ENCODE results near the gene C3orf20. TPM values are rescaled to one million over a fixed set of nuclear protein-coding genes. Genes with fewer than 3 reads are reported as not detected.

Gene C3orf20
- total and polyA plus RNA-seq, 9 of the 15 experiments (the other 6 are each of a cell fraction or from before 2014, with no cell fraction given) = 0.04 TPM; not detected in 8

DNA sequence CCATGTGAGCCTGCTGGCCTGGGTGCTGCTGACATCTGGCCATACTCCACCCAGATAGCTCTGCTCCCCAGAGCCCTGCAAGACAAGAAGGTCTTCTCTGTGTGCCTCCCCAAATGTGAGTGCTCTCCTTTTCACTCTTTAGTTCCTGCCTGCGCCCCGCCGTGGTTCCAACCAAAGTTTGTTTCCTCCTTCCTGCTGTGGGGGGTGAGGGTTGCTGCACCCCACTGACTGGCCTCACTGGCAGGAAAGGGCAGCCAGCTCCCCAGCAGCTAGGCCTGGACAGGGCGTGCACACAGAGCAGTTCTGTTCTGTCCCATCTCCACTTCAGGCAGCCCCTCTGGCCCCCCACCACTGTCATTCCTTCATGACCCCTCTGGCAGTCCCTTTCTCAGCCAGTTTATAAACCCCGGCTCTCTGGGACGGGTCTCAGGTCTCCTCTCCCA lies 28.8 kb upstream of the C3orf20 start (continued):
- TF ChIP-seq, protein P1, sequence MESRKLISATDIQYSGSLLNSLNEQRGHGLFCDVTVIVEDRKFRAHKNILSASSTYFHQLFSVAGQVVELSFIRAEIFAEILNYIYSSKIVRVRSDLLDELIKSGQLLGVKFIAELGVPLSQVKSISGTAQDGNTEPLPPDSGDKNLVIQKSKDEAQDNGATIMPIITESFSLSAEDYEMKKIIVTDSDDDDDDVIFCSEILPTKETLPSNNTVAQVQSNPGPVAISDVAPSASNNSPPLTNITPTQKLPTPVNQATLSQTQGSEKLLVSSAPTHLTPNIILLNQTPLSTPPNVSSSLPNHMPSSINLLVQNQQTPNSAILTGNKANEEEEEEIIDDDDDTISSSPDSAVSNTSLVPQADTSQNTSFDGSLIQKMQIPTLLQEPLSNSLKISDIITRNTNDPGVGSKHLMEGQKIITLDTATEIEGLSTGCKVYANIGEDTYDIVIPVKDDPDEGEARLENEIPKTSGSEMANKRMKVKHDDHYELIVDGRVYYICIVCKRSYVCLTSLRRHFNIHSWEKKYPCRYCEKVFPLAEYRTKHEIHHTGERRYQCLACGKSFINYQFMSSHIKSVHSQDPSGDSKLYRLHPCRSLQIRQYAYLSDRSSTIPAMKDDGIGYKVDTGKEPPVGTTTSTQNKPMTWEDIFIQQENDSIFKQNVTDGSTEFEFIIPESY (CRISPR knock-in tag; IDR thresholded peaks at IDR 0.05) = no peak
- TF ChIP-seq ZNF76 (CRISPR knock-in tag; IDR thresholded peaks at IDR 0.05; ENCODE audit: borderline replicate concordance) (0 out of 2 replicates have a peak, but pooled peaks have one; percentile 49), YY1 (IDR thresholded peaks at IDR 0.05; ENCODE audit: borderline replicate concordance in 1 of 3, control insufficient read depth in 1 of 3, extremely low read depth in 1 of 3, insufficient read depth in 3 of 3, insufficient read length in 1 of 3, insufficient replicate concordance in 2 of 3, low read depth in 1 of 3, low read length in 2 of 3) (no peak), ARHGAP35 (IDR thresholded peaks at IDR 0.05; ENCODE audit: partially characterized antibody) (no peak), DIDO1 (tag; IDR thresholded peaks at IDR 0.05; ENCODE audit: low read depth) (peak; percentile 47; the same call in 1 of the 2 replicates), ZNF133 (CRISPR knock-in tag; IDR thresholded peaks at IDR 0.05) (peak; percentile 29; the same call in 1 of the 2 replicates), CEBPB (tag; IDR thresholded peaks at IDR 0.05) (no peak), ZNF224 (CRISPR knock-in tag; IDR thresholded peaks at IDR 0.05) (no peak), ZSCAN32 (CRISPR knock-in tag; IDR thresholded peaks at IDR 0.05) (0 out of 2 replicates have a peak, but pooled peaks have one; percentile 32), ZNF347 (CRISPR knock-in tag; IDR thresholded peaks at IDR 0.05; ENCODE audit: low read depth) (0 out of 2 replicates have a peak, but pooled peaks have one; percentile 43), NFXL1 (CRISPR knock-in tag; IDR thresholded peaks at IDR 0.05) (peak; percentile 80), CREB3 (tag; conservative IDR thresholded peaks at IDR 0.05; ENCODE audit: low read depth) (peak; percentile 14; the same call in 1 of the 2 replicates), NR2F6 (CRISPR knock-in tag; IDR thresholded peaks at IDR 0.05) (peak; percentile 50; the same call in 1 of the 2 replicates), MAZ (CRISPR knock-in tag; conservative IDR thresholded peaks at IDR 0.05 in 1 of 2, IDR thresholded peaks at IDR 0.05 in 1 of 2) (0 out of 4 replicates have a peak, but pooled peaks of 1 of the 2 experiments have one; percentile 40), ZBTB9 (CRISPR knock-in tag; IDR thresholded peaks at IDR 0.05) (peak; percentile 48; the same call in 1 of the 2 replicates), ZNF324 (CRISPR knock-in tag; IDR thresholded peaks at IDR 0.05) (no peak), THAP12 (CRISPR knock-in tag; IDR thresholded peaks at IDR 0.05) (no peak), KDM2B (CRISPR knock-in tag; IDR thresholded peaks at IDR 0.05) (no peak), BCL6 (CRISPR knock-in tag; IDR thresholded peaks at IDR 0.05) (0 out of 2 replicates have a peak, but pooled peaks have one; percentile 44)
- TF ChIP-seq, protein P2, sequence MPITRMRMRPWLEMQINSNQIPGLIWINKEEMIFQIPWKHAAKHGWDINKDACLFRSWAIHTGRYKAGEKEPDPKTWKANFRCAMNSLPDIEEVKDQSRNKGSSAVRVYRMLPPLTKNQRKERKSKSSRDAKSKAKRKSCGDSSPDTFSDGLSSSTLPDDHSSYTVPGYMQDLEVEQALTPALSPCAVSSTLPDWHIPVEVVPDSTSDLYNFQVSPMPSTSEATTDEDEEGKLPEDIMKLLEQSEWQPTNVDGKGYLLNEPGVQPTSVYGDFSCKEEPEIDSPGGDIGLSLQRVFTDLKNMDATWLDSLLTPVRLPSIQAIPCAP (CRISPR knock-in tag; IDR thresholded peaks at IDR 0.05; ENCODE audit: borderline replicate concordance) = no peak
